ENCODE measurements around the gene CACNA1B.

Gene CACNA1B

GRCh38 chr9:137969008-137969407 is 91.4 kb downstream of the CACNA1B start:
- H3K4me3 ChIP-seq (ENCODE audit: low read depth, low read length) = no peak overlapping the region
- TF ChIP-seq CTCF (IDR thresholded peaks at IDR 0.05; ENCODE audit: borderline replicate concordance, insufficient read depth, low read depth, low read length) = no peak

GRCh38 chr9:137969685-137970084 is 92.1 kb downstream of the CACNA1B start:
- no peak for TF ChIP-seq CTCF (IDR thresholded peaks at IDR 0.05; ENCODE audit: borderline replicate concordance, insufficient read depth, low read depth, low read length)

GRCh38 chr9:137970098-137970497 is 92.5 kb downstream of the CACNA1B start:
- no peak overlapping the region for H3K4me3 ChIP-seq (ENCODE audit: low read depth, low read length)
- TF ChIP-seq CTCF (IDR thresholded peaks at IDR 0.05; ENCODE audit: borderline replicate concordance, insufficient read depth, low read depth, low read length) = no peak

More at GRCh38 chr9:137969685-137970084, 92.1 kb downstream of the CACNA1B start:
- no peak overlapping the region for H3K4me3 ChIP-seq (ENCODE audit: low read depth, low read length)

- H3K4me3 ChIP-seq (ENCODE audit: low read depth, low read length) = no peak overlapping the region
- no peak for TF ChIP-seq CTCF (IDR thresholded peaks at IDR 0.05; ENCODE audit: borderline replicate concordance, insufficient read depth, low read depth, low read length)
Measured at GRCh38 chr9:137970686-137971476, 93.3 kb downstream of the CACNA1B start.

- H3K4me3 ChIP-seq (ENCODE audit: low read depth, low read length) = no peak overlapping the region
- no peak for TF ChIP-seq CTCF (IDR thresholded peaks at IDR 0.05; ENCODE audit: borderline replicate concordance, insufficient read depth, low read depth, low read length)
Measured at GRCh38 chr9:137971477-137972138, 94.0 kb downstream of the CACNA1B start.

GRCh38 chr9:137972355-137972987 is 94.9 kb downstream of the CACNA1B start:
- TF ChIP-seq CTCF (IDR thresholded peaks at IDR 0.05; ENCODE audit: borderline replicate concordance, insufficient read depth, low read depth, low read length) = no peak

More at GRCh38 chr9:137972355-137972987, 94.9 kb downstream of the CACNA1B start:
- no peak overlapping the region for H3K4me3 ChIP-seq (ENCODE audit: low read depth, low read length)
